HG02981 (cell line): ENCODE data around the gene MRPS30.
"Not testable (repeated sequence)": the region's sequence is repeated elsewhere in the genome, so short reads cannot be mapped to it uniquely, and the experiment has no call there.

Experiments
- ATAC-seq: cut with Tn5 transposase; IDR thresholded peaks from one replicate; pipeline ENCODE4 v1.9.1; 2021; ENCODE audit warnings: mild to moderate bottlenecking, moderate library complexity; ENCODE audit not compliant: unreplicated experiment

The MRPS30 gene

DNA sequence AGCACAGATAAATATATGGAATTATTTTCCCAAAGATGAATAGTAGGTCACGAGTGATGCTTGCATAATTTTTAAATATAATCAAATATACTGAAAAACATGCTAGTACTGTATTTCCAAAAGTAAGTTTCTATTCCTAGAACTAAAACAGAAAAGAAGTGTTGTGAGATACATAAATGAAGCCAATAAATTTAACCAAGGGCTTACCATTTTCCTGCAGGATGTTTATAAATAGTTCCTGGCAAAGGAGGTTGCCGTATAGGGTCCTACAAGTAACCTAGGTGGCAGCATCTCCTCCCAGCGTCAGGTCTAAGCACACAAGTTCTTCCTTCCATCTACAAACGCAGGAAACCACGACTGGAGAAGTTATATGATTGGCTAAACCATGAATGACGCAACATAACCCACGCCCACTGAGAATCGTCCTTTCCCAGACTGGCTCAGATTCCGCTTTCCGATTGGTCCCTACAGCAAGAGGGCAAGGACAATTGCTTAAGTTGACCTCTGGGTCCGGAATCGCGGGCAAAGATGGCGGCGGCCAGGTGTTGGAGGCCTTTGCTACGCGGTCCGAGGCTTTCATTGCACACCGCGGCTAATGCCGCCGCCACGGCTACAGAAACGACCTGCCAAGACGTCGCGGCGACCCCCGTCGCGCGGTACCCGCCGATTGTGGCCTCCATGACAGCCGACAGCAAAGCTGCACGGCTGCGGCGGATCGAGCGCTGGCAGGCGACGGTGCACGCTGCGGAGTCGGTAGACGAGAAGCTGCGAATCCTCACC lies at the start of gene MRPS30:
Gene MRPS30, plus strand, starts transcription at position 513 of the 780 bp plus-strand sequence. Its CDS starts 16 bp downstream, at position 529.
- peak; percentile 98 for ATAC-seq

DNA sequence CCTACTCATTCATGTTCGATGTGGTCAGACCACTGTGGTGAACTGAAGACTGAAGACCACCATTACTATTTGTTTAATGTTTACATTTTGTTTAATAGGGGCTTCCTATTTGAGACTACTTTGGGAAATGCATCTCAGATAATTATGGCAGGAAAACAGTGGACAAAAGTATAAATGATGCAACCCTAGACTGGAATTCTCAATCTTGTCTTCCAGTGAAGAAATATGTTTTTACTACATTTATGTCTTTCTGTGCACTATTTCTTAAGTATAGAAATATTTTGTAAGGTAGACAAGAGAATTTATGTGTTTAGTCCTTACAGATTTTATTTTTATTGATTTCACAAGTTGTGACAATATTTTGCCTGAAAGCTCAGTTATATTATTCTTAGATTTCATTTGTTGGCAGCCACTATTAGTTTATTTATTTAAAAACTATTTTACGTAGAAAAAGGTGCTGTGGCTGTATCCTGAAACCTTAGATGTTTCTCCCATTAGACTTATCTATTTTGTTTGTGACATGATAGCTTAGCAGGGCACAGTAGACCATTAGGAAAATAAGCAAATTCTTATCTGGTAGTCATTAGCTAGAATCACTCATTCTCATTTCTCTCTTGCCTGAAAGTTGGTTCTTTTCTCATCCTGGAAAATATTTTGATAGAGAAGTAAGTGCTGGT lies 39.4 kb upstream of the MRPS30 start:
- ATAC-seq = no peak

DNA sequence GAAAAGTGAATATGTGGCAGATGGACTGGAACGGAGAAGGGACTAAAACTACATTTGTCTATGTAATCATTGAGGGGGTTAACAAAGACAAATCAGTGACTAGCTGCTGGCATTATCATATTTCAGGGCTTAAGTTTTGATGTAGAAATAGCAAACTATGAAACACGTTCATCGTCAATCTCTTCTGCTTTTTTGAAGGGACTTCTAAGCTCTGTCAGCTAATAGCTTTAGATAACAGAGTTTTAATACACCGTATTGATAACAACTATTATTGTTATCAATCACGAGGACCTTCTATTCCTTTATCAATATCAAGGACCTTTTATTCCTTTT lies 38.9 kb upstream of the MRPS30 start:
- no peak for ATAC-seq

DNA sequence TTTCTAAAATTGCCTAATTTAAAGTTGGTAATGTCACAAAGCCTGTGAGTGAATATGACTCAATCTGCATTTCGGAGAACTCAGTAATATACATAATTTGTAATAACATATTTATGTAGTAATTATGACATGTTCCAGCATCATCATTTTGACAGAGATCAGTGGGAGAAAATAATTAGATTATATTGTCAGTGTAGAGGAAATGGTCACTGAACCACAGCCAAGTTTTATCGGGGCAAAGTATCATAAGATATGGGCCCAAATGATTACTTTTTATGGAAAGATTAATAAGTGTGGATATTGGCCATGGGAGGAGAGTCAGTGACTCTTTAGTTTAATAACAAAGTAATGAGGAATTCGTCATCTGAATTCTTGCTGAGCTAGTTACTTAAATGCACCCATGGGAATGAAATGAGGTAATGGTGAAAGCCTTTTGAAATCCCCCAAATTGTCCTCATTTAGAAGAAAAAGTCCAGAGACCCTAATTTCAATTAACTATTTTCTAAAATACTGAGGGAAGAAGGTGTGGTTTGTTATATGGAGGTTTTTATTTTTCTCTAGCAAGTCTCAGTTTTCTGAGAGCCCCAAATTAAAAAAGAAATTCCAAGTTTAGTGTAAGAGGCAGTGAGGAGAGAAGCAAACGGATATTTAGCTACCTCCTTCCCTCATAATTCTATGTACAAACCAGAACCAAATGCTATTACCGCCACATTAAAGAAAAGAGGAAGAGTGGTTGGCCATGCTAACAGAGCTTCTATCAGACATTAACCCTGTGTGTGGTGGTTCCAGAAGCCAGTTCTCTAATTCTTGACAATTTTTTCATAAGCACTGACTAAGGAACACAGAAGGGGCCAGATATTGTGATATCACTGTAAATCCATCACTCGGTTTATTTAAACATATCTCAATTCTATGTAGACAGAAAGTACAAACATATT lies 37.7 kb upstream of the MRPS30 start:
- no peak for ATAC-seq

DNA sequence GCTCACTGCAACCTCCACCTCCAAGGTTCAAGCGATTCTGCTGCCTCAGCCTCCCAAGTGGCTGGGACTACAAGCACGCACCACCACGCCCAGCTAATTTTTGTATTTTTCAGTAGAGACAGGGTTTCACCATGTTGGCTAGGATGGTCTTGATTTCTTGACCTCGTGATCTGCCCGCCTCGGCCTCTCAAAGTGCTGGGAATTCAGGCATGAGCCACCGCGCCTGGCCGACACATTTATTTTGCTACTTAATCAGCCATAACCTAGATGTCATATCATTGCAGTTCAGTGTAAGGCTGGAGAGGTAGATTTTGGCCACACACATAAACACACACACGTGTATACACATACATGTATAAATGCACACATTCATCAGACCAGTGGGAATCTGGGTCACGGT lies 36.4 kb upstream of the MRPS30 start:
- ATAC-seq = not testable (repeated sequence)

DNA sequence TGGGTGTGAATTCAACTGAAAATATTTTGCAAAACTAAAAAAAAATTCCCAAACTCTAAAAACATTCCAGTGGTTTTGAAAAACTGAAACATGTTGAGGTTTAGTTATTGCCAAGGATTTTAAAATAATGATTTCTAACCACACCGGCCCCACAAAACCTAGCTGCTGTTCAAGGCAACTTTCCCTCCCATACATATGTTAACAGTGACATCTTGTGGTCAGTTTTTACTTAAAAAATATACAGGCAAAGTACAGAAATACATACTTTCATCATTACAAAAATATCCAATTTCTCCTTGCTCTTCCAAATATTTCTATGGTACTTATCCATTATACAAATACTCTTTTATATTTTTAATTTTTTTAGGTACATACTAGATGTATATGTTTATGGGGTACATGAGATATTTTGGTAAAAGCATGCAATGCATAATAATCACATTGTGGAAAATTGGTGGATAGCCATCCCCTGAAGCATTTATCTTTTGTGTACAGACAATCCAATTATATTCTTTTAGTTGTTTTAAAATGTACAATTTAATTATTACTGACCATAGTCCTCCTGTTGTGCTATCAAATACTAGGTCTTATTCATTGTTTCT lies 34.4 kb upstream of the MRPS30 start:
- ATAC-seq = peak; percentile 75

DNA sequence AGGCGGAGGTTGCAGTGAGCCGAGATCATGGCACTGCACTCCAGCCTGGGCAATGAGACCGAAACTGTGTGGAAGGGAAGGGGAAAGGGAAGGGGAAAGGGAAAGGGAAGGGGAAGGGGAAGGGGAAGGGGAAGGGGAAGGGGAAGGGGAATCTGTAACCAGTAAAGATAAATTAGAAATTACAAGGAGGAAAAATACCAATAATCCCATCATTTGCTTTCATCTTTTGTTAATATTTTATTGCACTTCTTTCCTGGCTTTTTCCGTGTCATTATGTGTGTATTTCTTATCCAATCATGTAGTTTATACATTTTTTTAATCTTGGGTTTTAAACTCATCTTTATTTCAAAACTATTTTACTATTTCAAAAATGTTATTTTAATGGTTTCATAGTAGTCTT lies 29.6 kb upstream of the MRPS30 start:
- ATAC-seq = no peak

DNA sequence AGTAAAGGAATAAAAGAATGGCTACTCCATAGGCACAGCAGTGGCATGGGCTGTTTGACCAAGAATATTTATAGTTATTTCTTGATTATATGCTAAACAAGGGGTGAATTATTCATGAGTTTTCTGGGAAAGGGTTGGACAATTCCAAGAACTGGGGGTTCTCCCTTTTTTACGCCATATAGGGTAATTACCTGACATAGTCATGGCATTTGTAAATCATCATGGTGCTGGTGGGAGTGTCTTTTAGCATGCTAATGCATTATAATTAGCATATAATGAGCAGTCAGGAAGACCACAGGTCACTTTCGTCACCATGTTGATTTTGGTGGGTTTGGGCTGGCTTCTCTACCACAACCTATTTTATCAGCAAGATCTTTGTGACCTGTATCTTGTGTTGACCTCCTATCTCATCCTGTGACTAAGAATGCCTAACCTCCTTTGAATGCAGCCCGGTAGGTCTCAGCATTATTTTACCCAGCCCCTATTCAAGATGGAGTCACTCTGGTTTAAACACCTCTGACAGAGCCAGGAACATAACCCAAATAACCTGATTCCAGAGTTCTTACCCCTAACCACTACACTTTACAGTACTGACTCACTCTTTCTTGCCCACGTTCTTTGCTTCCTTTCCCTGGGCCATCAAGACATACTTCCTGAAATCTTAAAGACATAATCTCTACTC lies 25.0 kb upstream of the MRPS30 start:
- ATAC-seq = no peak

DNA sequence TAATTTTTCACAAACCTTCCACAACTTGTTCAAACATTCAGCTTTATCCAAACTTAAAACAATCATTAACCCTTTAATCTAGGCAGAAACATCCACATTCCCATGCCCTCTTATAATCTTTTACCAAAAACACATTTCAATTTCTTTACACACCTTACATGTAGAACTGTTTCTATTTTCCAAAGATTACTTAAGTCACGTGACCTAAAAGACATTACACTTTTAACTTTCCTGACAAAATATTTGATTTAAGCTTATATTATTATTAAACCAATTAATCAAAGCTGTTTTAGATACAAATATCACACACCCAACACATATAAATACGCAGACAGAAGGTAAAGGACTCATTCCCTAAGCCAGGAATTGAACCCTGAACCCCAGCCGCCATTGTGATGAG lies 21.0 kb upstream of the MRPS30 start:
- ATAC-seq = no peak

DNA sequence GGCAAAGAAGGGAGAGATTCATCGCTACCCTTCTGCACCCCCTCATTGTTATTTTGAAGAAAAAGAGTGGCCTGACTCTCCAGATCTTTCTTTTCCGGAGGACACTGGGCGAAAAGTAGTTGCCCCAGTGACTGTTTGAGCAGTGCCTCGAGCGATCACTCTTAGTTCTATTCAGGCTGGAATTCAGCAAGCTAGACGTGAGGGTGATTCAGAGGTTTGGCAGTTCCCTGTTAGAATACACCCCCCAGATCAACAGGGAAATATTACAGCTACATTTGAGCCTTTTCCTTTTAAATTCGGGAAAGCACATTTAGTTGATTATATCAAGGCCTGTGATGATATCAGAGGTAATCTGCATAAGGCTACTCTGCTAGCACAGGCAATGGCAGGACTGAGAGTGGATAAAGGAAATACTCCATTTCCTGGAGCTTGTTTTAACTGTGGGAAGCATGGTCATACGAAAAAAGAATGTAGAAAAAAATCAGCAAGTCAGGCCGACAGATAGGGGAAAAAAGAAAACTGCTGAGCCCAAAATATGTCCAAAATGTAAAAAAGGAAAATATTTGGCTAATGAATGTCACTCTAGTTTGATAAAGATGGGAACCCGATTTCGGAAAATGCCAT lies 19.3 kb upstream of the MRPS30 start:
- ATAC-seq = not testable (repeated sequence)

DNA sequence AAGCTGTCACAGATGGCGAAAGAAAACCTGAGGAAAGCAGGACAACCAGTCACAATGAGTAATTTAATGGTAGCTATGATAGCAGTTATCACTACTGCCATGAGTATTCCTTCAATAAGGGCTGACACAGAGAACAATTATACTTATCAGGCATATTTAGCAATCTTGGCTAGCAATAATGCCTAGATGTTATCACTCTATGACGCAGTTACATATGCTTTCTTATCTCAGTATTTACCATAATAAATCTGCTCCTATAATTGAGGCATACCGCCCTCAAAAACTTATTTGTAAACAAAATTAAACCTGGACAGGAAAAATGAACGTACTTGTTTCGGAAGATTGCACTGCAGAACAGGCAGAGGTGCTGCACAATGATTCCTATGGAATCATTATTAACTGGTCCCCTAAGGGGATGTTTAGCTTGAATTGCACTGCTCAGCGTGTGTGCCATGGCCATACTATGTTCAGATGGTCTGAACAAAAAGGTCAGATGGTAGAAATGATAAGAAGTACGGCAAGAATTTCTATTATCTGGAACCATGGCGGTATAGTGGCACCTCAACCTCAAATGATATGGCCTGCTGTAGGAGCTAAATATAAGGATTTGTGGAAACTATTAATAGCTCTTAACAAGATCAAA lies 16.6 kb upstream of the MRPS30 start:
- ATAC-seq = not testable (repeated sequence)

DNA sequence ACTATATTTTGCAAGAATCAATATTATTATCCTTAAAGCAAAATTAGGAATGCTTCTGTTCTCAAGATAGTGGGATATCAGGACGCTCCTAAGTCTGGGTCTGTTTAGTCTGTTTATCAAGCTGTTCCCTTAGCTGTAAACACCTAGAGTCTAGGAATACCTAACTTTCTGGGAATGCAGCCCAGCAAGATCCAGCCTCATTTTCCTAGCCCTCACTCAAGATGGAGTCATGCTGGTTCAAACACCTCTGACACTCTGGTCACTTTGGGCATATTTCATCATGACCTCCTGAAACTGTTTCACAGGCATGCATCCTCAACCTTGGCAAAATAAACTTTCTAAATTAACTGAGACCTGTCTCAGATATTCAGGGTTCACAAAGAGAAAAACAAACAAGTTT lies 14.4 kb upstream of the MRPS30 start:
- ATAC-seq = no peak

DNA sequence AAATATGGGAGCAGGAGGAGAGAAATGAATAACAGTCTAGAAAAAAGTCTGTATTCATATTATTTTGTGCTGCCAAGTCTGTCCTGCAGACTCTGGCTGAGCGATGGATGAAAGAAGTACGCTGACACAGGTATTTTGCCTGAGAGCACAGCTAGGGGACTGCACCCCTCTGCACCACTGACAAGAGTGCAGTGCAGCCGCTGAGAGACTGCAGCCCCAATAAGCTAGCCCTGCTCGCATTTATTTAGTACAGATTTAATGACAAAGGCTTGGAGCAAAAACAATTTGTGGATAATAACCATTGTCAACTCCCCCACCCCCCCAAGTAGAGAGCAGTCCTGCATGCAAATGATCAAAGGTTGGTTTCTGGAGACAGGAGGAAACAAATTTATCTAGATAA lies 13.3 kb upstream of the MRPS30 start:
- ATAC-seq = no peak

DNA sequence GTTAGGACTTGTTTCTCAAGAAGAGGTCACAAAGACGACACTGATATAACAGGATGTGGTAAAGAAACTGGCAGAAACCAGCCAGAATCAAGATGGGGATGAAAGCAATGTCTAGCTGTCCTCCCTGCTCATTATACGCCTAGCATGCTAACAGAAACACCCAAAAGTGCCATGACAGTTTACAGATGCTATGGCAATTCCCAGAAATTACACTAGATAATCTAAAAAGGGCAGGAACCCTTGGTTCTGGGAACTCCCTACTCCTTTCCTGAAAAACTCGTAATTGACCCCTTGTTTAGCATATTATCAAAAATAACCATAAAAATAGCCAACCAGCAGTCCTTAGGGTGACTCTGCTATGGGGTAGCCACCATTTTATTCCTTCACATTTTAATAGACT lies 10.9 kb upstream of the MRPS30 start:
- no peak for ATAC-seq

DNA sequence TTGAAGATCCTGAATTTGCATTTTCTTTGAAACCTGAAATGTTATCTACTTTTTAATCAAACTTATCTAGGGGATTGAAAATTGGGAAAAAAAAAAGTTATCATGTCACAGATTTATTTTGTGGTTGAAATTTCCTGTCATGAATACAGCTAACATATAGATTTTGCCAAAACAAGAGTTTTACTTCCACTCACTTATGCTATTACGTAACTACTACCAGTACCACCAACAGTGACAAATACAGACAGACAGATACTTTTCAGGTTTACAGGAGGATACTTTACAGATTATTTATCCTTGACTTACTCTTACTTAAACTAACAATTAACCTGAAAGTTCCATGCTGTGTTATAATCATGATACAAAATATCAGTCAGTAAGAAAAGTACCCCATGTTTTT lies 6.8 kb upstream of the MRPS30 start:
- ATAC-seq = no peak

DNA sequence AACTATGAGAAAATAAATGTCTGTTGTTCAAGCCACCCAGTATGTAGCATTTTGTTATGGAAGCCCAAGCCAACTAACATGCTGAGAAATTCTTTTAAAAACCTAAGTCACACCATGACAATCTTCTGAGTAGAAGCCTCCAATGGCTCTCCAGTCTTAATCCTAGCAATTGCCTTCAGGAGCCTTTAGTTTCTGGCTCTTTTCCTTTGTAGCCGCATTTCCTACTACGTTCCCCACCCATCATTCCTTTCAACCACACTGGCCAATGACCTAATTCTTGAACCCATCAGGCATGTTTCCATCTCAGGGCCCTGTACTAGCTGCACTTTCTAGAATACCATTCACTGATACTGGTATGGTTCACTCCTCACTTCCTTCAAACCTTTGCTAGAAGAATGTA lies 2.1 kb upstream of the MRPS30 start:
- no peak for ATAC-seq

DNA sequence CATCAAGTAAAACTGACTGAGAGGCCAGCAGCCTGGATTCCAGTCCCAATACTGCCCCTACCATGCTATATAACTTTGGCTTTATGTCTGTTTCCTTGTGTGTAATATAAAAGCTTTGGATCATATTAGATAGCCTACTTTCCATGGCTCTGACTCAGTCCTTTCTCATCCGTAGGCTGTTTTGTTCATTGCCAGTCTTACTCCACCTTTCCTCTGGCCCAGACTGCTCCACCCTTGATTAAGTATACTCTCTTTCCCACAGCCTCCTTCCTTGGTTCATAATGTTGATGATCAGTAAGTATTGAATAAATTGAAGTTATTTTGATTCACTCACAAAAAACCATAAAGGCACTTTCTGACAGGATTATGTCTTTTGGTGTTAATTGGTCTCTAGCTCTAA lies 1.5 kb upstream of the MRPS30 start:
- ATAC-seq = no peak

DNA sequence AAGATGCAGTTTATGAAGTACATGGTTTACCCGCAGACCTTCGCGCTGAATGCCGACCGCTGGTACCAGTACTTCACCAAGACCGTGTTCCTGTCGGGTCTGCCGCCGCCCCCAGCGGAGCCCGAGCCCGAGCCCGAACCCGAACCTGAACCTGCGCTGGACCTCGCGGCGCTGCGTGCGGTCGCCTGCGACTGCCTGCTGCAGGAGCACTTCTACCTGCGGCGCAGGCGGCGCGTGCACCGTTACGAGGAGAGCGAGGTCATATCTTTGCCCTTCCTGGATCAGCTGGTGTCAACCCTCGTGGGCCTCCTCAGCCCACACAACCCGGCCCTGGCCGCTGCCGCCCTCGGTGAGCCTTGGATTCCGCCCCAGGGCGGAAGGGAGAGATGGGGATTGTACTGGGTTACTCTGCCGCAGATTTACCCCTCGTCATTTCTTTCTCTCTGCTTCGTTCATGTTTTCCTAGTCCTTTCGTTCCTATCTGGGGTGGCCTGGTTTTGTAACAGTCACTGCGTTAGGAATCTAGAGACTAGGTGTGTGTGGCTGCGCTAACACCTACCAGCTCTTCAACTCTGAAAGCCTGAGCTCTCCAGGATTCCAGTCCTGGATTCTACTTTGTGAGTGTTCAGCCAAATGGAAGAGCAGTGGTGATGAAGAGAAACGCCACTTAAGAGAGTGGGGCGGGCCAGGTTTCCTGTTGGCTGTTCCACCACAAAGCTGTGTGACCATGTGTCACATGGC lies 638 bp downstream of the MRPS30 start:
- ATAC-seq = peak; percentile 42

DNA sequence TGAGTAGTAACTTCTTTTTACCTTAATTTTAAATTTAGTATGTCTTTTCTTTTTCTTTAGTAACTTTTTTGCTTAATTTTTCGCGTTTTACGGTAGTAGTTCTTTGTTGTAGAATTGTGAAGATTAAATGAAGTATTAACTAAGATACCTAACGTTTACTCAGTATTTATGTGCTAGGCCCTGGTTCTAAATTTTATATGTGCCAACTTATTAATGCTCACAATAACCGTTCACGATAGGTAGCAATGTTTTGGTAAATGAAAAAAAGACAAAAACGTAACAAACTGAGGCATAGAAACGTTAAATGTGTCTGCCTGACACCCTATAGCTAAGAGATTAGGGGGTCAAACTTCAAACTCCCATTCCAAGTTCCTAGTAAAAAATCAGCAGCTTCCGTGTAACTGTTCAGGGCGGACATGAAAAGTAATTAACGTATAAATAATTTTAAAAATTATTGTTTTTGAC lies 1.2 kb downstream of the MRPS30 start:
- no peak for ATAC-seq
